Measurements from ENCODE around the gene PAQR6. TPM values are rescaled to one million over a fixed set of nuclear protein-coding genes. Genes with fewer than 3 reads are reported as not detected.

Gene PAQR6
- total and polyA plus RNA-seq, 2 of the 4 experiments (the other 2 are of a cell fraction): under 0.01 to 0.67 TPM

GRCh38 chr1:156200044-156200443 lies 47.8 kb downstream of the PAQR6 start:
- Histone ChIP-seq H4K20me1 (ENCODE audit: insufficient read depth, low read length) (peaks cover 20% of the 10 kb centered on the region; the same call in 1 of the 2 replicates), H2AK9ac (replicated peaks; ENCODE audit: low read depth, low read length, poor library complexity) (no peak overlapping the region), H4K8ac (ENCODE audit: low read depth in 2 of 2, low read length in 2 of 2) (no peak overlapping the region), H2AFZ (replicated peaks; ENCODE audit: low read length, poor library complexity) (no peak overlapping the region), H3K27me3 (ENCODE audit: control insufficient read depth, insufficient read depth, low read length) (no peaks in the 10 kb centered on the region), H2BK5ac (ENCODE audit: low read depth, low read length, poor library complexity, severe bottlenecking) (no peak overlapping the region), H3K23ac (ENCODE audit: low read depth, low read length) (no peak overlapping the region), H4K5ac (ENCODE audit: low read depth, low read length) (no peak overlapping the region), H3K14ac (replicated peaks; ENCODE audit: low read depth, low read length) (no peak overlapping the region), H3K36me3 (ENCODE audit: control insufficient read depth, insufficient read depth, low read length) (peaks cover 16% of the 10 kb centered on the region), H3K18ac (ENCODE audit: low read depth, low read length) (no peak overlapping the region), H2BK20ac (ENCODE audit: low read depth, low read length) (no peak overlapping the region), H3K4me1 (ENCODE audit: control insufficient read depth, insufficient read depth, low read length) (peaks cover 3% of the 10 kb centered on the region), H2AK5ac (ENCODE audit: low read depth, low read length) (no peak overlapping the region), H3K9ac (ENCODE audit: low read depth, low read length) (no peak overlapping the region), H3K4ac (ENCODE audit: low read depth, low read length) (no peak overlapping the region), H3K56ac (ENCODE audit: extremely low read depth, insufficient read depth, low read length) (no peak overlapping the region), H2BK15ac (ENCODE audit: low read depth, low read length) (no peak overlapping the region), H3K9me1 (ENCODE audit: insufficient read depth, low read length) (peaks cover 23% of the 10 kb centered on the region), H2BK120ac (ENCODE audit: low read depth, low read length) (no peak overlapping the region), H3K79me1 (ENCODE audit: low read depth in 1 of 2, low read length in 2 of 2) (peaks cover 25 to 78% of the 10 kb centered on the region in 2 experiments), H3K4me2 (ENCODE audit: low read depth, low read length) (no peak overlapping the region), H3K4me3 (ENCODE audit: insufficient read depth, low read depth, low read length) (no peak overlapping the region), H3K9me3 (ENCODE audit: control insufficient read depth, insufficient read depth, low read length) (no peaks in the 10 kb centered on the region), H3K27ac (ENCODE audit: insufficient read depth, low read length) (no peak overlapping the region), H4K91ac (ENCODE audit: insufficient read depth, low read depth, low read length) (no peak overlapping the region)
- ChIA-PET CTCF (no interaction called here), POLR2A (ENCODE audit: unreplicated experiment) (no interaction called here)
- BruUV-seq (replicated peaks): no TSS peak
- dilution Hi-C loops (cut with HindIII; ENCODE audit: low sequenced_read_pairs, unreplicated experiment): no loop called here
- in situ Hi-C loops (cut with MboI; ENCODE audit: low sequenced_read_pairs): no loop called here
- no peak for DNase-seq
- WGBS, 2 experiments (ENCODE audit: extremely low coverage in 2 of 2, insufficient read length in 1 of 2): 94% methylated on average over 2 of the region's 8 CpGs; no CpG with 5 or more reads in 1 of the 2 experiments
- ATAC-seq (ENCODE audit: low read depth): no peak
- TF ChIP-seq BHLHE40 (IDR thresholded peaks at IDR 0.05; ENCODE audit: low read depth, low read length) (no peak), CEBPB (IDR thresholded peaks at IDR 0.05; ENCODE audit: low read depth, low read length) (no peak)
- intact Hi-C loops (cut with micrococcal nuclease): no loop called here
